ENCODE data around the gene NTHL1.

The NTHL1 gene

DNA sequence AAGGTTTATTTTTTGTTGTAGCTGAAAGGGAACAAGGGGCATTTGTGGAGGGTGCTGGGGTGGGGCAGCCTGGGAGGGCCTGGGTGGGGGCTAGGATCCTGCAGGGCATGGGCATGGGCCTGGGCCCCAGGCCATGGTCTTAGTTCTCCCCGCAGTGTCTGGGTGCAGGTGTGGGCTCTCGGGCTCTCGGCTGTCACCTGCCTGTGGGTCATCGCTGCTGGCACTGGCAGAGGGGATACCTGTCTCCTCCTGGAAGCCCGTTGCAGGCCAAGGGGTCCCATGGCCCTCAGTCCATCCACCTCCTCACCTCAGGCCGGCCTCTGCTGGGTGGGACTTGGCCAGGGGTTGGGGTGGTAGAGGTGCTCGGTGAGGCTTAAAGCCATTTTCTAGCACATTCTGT, 30.5 kb upstream of the NTHL1 start:
- no peak for TF ChIP-seq ZFX (IDR thresholded peaks at IDR 0.05)
- TF ChIP-seq, protein P1, sequence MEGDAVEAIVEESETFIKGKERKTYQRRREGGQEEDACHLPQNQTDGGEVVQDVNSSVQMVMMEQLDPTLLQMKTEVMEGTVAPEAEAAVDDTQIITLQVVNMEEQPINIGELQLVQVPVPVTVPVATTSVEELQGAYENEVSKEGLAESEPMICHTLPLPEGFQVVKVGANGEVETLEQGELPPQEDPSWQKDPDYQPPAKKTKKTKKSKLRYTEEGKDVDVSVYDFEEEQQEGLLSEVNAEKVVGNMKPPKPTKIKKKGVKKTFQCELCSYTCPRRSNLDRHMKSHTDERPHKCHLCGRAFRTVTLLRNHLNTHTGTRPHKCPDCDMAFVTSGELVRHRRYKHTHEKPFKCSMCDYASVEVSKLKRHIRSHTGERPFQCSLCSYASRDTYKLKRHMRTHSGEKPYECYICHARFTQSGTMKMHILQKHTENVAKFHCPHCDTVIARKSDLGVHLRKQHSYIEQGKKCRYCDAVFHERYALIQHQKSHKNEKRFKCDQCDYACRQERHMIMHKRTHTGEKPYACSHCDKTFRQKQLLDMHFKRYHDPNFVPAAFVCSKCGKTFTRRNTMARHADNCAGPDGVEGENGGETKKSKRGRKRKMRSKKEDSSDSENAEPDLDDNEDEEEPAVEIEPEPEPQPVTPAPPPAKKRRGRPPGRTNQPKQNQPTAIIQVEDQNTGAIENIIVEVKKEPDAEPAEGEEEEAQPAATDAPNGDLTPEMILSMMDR (conservative IDR thresholded peaks at IDR 0.05): no peak
- H3K27ac ChIP-seq: no peak overlapping the region

DNA sequence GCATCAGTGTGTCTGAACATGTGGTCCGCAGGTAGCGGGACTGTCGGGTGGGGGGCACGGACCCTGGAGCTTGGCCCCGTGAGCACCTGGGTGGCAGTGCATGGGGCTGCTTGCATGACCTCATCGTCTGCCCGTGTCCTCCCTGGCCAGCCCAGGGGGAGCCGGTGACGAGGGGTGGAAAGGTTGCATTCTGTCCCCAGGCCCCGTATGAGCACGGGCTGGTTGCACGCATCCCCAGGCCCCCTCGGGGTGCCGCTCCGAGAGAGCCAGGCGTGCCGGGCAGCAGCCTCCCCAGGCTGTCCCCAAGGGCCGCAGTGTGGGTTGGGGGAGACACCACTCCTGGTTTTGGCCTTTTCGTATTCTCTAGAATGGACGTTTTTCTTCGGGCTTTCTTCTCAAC, 30.1 kb upstream of the NTHL1 start:
- TF ChIP-seq ZFX (IDR thresholded peaks at IDR 0.05): no peak
- TF ChIP-seq, protein P1 (conservative IDR thresholded peaks at IDR 0.05): no peak

GRCh38 chr16:2077016-2077415, 29.4 kb upstream of the NTHL1 start:
- no peak for TF ChIP-seq ZFX (IDR thresholded peaks at IDR 0.05)
- TF ChIP-seq, protein P1 (conservative IDR thresholded peaks at IDR 0.05): no peak
- H3K27ac ChIP-seq: no peak overlapping the region

More for the DNA sequence above, 30.1 kb upstream of the NTHL1 start:
- H3K27ac ChIP-seq: no peak overlapping the region

GRCh38 chr16:2076072-2076865, 28.6 kb upstream of the NTHL1 start:
- H3K27ac ChIP-seq: no peak overlapping the region
- TF ChIP-seq, protein P1 (conservative IDR thresholded peaks at IDR 0.05): no peak
- TF ChIP-seq ZFX (IDR thresholded peaks at IDR 0.05): no peak

GRCh38 chr16:2075631-2076030, 28.0 kb upstream of the NTHL1 start:
- TF ChIP-seq, protein P1 (conservative IDR thresholded peaks at IDR 0.05): no peak
- TF ChIP-seq ZFX (IDR thresholded peaks at IDR 0.05): no peak
- H3K27ac ChIP-seq: no peak overlapping the region

DNA sequence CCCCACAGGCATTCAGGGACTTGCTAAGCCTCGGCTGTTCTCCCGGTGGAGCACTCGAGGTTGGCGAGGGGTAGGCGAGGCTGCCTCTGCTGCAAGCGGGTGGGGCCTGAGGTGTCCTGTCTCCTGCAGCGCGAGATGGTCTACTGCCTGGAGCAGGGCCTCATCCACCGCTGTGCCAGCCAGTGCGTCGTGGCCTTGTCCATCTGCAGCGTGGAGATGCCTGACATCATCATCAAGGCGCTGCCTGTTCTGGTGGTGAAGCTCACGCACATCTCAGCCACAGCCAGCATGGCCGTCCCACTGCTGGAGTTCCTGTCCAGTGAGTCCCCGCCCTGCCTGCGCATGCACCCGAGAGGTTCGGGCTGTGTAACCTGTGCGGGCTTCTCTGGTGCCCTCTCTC, 26.4 kb upstream of the NTHL1 start:
- TF ChIP-seq ZFX (IDR thresholded peaks at IDR 0.05): no peak
- TF ChIP-seq, protein P1 (conservative IDR thresholded peaks at IDR 0.05): no peak
- no peak overlapping the region for H3K27ac ChIP-seq

DNA sequence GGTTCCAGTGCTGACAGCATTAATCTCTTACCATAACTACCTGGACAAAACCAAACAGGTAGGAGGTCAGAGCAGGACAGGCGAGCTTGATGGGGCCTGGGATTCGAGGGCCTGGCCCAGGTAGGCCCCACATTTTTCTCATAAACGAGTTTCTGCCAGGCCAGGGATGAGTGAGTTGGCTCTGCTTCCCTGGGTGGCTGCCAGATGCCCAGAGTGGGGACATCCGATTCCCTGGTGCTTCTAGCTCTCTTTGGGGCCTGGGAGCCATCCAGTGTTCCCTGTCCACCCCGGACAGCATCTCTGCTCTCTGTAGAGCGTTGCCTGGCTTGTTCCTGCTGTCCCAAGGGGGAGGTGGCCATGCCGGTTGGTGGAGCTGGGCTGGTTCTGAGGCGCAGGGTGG, 25.3 kb upstream of the NTHL1 start:
- no peak for TF ChIP-seq ZFX (IDR thresholded peaks at IDR 0.05)
- TF ChIP-seq, protein P1 (conservative IDR thresholded peaks at IDR 0.05): no peak
- no peak overlapping the region for H3K27ac ChIP-seq
